HG02852 (cell line): ENCODE measurements around the gene DERA.
"Not testable (repeated sequence)": the region's sequence is repeated elsewhere in the genome, so short reads cannot be mapped to it uniquely, and the experiment has no call there.

Experiments
- ATAC-seq: cut with Tn5 transposase; IDR thresholded peaks from one replicate; pipeline ENCODE4 v1.9.1; 2021; ENCODE audit warnings: mild to moderate bottlenecking, moderate library complexity; ENCODE audit not compliant: unreplicated experiment

Gene DERA

DNA sequence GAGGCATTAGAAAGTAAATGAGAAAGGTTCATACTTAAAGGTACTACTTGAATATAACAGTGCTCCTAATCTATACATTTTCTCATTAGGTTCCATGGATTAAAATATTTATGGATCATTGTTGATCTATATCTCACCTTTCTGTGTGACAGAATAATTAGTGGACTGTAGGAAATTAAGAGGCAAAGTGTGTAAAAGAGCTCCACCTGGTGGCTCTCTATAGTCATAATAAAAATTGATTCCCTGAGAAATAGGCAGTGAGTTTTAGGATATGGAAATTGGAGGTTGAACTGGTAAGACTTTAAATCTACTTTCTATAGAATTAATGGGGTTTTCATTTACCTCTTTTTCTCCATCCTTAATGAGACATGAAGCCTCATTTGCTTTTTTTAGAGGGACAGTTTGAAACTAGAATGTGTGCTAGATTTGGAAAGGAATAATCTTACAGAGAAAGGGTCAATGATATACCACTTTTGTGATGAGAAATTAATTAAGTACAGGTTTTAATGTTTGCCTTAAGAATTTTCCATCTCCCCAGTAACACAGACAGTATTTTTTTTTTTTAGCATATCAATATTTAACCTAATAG lies 11.8 kb upstream of the DERA start:
- peak; percentile 67 for ATAC-seq

DNA sequence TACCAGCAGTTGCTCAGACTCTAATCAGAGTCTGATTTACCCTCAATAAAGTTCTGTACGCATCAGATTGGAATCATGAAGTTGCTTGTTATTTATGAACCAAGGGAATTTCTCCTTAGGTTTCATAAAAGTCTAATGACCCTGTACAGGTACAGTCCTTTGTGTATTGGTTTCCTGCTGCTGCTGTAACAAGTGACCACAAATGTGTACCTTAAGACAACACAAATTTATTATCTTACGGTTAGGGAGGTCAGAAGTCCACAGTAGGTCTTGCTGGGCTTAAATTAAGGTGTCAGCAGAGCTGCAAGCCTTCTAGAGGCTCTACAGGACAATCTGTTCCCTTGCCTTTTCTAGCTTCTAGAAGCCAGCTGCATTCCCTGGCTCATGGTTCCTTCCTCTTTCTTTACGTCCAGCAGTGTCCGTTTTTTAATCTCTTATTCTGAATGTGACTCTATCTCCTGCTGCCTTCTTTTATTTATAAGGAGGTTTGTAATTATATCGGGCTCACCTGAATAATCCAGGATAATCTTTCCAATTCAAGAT lies 6.7 kb upstream of the DERA start:
- ATAC-seq = no peak

DNA sequence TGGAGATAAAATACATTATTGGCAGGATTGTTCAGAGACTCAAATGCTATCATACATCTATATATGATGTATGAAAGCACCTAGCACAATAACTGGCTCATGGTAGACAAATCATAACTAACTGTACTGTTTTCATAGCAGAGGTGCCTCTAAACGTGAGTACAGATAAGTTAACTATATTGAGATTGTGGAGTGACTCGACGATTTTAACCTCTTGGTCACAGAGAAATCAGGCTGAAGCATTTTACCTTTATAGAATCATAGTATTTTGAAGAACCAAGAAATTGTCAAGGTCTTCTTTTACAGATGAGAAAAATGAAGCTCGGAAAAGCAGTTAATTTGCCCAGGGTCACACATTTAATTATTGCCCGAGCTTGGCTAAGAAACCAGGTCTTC lies 666 bp upstream of the DERA start:
- ATAC-seq = no peak

DNA sequence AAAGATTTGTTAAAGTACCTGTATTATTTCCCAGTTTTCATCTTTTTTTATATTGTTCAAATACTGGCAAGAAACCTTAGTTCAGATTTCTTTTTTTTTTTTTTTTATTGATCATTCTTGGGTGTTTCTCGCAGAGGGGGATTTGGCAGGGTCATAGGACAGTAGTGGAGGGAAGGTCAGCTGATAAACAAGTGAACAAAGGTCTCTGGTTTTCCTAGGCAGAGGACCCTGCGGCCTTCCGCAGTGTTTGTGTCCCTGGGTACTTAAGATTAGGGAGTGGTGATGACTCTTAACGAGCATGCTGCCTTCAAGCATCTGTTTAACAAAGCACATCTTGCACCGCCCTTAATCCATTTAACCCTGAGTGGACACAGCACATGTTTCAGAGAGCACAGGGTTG lies 799 bp downstream of the DERA start:
- not testable (repeated sequence) for ATAC-seq

DNA sequence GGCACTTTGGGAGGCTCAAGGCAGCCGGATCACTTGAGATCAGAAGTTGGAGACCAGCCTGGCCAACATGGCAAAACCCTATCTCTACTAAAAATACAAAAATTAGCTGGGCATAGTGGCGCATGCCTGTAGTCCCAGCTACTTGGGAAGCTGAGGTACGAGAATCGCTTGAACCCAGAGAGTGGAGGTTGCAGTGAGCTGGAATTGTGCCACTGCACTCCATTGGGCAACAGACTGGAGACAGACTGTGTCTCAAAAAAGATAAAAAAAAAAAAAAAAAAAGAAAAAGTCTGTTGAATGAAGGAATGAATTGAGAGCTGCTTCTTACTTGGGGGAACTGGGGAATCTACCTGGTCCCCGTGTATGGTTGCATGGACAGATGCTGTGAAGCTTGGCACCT lies 3.0 kb downstream of the DERA start:
- ATAC-seq = not testable (repeated sequence)

DNA sequence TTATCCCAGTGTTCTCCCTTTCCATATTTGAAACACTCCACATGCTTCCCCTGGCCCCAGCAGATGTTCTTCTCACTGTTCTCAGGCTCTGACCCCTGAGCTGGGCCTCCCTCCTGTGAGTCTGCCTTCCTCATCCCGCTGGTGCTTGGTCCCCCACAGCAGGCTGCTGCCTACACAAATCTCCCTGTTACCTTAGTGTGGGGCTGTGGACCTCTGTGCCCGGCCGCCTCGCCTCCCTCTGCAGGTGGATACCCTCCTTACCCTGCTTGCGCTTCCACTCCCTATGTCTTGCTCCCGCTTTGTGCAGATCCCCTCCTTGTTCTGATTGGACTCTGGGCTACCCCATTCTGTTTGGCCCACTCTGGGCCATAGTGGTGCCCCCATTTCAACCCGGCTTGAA lies 6.9 kb downstream of the DERA start:
- no peak for ATAC-seq

DNA sequence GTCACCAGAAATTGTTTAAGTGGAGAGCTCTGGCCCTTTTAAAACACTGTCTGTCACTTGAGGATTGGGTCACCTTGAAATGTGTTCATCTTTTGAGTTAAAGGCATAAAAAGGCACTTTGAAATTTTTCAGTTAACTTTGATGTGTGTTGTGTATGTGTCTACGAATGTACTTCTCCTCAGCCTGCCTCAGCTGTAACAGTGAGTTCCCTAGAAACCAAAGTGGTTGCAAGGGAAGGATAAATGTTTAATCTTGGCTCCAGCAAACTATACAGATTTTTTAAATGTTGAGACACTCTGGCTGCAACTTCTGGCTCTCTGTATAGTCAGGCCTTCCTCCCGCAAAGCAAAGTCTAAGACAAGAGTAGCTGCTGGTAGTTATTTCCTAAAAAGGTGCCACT lies 8.3 kb downstream of the DERA start:
- ATAC-seq = no peak

DNA sequence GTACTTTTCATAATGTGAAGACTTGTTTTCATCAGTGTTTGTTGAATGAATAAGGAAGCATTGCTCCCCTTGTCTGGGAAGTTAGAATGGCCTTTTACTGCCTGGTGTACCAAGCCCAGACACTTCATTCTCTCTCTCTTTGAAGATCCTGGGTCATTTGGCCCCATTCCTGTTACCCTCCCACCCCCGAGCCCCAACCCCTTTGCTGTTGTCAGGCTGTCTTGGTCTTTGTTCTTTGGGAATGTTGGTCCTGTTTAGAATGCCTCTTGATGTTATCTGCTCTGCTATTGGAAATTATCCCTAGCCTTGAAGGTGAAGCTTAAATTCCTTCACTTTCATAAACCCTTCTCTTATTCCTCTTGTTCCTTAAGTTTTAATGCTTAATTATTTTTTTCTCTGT lies 13.8 kb downstream of the DERA start:
- no peak for ATAC-seq

DNA sequence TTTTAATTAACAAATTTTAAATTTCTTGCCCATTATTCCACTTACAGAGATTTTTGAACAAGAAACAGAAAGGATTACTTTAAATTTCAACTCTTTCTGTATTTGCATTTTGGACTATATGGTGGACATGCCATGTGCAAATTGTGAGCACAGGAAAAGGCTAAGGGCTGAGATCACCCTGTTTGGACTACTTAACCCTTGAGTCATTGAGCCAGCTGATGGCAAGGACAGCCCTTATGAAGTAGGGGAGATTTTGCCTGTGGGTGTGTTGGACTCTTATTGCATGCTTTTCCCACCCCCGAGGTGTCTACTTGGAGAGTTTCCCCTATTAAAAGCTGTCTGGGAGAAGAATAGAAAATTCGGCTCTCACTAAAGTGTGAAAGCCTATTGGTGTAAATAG lies 17.2 kb downstream of the DERA start:
- no peak for ATAC-seq

DNA sequence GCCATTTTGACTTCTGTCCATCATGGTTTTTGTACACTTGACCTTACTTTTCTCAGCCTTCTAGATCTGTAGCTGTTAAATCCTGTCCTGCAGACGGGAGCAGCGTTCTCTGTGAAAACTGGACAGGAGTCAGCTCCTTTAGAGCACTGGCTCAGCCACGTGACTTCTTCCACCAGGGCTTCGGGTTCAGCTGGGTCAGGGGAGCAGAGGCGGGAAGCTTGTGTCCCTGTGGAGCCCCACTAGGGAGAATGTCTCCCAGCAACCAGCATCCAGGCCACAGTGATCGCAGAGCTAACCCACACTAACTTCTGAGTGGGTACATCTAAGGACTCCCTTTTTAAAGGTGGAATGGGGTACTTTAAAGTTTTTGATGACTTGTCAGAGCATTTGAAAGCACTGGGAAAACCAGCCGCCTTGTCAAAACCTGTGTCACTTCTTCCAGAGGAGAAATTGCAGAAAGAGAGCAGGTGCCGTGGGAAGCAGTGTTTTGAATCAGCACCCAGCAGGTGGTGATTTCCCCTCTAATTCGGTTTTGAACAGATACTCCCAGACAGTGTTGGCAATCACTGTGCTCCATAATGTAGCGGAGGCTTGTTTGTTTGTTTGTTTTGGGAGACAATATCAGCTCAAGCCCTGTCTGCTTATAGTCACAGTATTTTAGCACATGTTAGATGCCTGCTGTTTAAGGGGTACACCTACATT lies 17.9 kb downstream of the DERA start:
- no peak for ATAC-seq

DNA sequence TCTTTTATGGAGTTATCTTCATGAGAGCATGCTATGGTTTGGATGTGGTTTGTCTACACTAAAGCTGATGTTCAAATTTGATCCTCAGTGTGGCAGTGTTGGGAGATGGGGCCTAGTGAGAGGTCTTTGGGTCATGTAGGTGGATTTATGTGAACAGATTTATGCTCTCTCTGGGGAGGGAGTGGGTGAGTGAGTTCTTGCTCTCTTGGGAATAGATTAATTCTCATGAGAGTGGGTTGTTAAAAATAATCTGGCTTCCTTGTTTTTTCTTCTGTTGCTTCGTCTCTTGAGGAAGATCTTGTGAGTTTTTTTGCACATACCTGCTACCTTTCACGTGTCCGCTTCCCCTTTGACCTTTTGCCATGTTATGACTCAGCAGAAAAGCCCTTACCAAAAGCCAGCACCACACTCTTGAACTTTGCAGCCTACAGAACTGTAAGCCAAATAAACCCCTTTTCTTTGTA lies 20.5 kb downstream of the DERA start:
- ATAC-seq = peak; percentile 53

DNA sequence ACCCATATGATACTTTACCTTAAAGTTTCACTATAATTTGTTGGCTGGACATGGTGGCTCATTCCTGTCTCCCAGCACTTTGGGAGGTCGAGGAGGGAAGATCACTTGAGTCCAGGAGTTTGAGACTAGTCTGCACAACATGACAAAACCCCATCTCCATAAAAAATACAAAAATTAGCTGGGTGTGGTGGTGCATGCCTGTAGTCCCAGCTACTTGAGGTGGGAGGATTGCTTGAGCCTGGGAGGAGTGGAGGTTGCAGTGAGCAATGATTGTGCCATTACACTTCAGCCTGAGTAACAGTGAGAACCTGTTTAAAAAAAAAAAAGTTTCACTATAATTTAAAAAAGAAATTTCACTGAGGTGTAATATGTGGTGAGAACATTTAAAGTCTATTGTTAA lies 21.2 kb downstream of the DERA start:
- no peak for ATAC-seq

DNA sequence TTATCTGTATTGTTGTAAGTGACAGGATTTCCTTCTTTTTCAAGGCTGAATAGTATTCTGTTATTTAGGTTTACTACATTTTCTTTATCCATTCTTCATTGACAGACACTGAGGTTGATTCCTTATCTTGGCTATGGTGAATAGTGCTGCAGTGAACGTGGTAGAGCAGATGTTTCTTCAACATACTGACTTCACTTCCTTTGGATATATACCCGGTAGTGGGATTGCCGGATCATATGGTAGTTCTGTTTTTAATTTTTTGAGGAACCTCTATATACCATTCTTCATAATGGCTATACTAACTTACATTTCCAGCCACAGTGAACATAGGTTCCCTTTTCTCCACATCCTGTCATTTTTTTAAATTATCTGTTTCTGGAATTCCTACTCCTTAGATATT lies 21.8 kb downstream of the DERA start:
- no peak for ATAC-seq

DNA sequence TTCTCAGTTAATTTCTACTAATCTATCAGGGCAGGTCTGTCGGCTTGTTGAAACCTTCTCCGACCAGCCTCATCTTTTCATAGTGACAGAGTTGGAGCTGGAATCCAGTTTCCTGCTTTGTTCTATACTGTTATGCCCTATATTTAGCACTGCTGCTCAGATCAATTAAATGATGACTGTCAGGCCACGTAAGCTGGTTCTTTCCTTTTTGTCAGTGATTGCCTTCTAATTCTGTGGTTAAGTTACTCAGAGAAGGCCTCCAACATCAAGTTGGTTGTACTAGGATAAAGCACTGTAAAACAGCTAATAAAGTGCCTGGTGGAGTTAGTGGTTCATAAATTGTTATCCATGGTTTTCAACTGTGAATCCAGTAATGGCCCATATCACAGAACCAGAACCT lies 22.6 kb downstream of the DERA start:
- no peak for ATAC-seq

DNA sequence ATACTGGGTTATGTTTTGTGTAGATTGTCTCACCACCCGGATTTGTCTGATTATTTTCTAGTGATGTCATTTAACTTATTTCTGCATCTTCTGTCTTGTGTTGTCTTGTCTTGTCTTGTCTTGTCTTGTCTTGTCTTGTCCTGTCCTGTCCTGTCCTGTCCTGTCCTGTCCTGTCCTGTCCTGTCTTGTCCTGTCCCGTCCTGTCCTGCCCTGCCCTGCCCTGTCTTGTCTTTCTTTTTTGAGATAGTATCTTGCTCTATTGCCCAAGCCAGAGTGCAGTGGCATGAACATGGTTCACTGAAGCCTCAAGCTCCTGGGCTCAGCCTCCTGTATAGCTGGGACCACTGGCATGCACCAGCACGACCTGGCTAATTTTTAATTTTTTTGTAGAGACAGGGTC lies 25.6 kb downstream of the DERA start:
- ATAC-seq = no peak

DNA sequence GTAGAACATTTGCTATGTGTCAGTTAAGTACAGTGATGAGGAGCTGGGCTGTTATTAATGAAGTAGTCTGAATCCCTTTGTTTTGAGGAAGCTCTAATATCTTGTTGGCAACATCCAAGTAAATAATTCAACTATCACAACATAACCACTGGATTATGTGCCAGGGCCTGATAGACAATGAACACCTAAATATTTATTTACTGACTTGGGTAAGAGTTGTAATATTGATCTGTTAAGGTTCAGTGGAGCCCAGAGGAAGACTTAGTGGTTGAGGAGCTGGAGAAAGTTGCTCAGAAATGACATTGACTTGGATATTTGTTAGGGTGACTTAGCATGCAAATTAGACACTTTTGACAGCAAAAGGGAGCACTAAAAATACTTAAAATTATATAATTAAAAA lies 26.8 kb downstream of the DERA start:
- ATAC-seq = no peak

DNA sequence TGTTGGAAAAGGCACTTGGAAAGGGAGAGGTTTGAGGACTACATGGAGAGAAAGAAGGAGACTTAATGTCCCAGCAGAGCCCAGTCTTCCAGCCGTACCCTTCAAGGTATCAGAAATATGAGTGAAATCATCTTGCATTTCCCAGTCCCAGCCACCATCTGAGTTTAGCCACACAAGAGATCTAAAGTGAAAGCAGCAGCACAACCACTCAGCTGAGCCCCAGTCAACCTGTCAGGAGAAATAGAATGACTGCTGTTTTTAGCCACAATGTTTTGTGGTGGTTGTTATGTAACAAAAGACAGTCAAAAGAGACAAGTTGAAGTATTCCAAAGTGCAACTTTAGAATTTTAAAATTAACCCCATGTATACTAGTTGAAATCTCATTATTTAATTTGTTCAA lies 28.0 kb downstream of the DERA start:
- ATAC-seq = no peak

DNA sequence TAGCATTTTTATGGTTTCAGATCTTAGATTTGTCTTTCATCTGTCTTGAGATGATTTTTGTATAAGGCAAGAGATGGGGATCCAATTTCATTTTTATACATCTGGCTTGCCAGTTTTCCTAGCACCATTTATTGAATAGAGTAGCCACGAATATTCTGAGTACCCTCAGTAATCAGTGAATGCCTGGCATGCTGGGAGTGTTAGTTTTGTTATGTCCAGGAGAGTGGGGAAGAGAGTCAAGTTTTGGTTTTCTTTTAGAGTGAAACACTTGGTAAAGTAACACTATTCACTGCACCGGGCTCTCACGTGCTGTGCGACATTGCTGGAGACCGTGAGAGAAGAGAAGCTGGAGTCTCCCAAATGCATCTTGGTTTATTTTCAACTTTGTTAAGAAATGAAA lies 31.3 kb downstream of the DERA start:
- ATAC-seq = no peak

DNA sequence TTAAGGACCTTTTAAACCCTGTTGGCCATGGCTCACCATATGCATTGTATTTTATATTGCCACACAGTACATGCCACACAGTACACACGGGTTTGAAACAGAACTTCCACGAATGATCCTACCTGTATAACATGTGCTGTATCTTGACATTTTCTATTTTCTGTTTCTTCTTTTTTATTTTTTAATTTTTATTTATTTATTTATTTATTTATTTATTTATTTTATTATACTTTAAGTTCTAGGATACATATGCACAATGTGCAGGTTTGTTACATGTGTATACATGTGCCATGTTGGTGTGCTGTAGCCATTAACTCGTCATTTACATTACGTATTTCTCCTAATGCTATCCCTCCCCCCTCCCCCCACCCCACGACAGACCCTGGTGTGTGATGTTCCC lies 32.4 kb downstream of the DERA start:
- not testable (repeated sequence) for ATAC-seq

DNA sequence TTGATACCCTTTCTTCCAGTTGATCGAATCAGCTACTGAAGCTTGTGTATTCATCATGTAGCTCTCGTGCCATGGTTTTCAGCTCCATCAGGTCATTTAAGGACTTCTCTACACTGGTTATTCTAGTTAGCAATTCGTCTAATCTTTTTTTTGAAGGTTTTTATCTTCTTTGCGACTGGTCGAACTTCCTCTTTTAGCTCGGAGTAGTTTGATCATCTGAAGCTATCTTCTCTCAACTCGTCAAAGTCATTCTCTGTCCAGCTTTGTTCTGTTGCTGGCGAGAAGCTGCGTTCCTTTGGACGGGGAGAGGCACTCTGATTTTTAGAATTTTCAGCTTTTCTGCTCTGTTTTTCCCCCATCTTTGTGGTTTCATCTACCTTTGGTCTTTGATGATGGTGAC lies 37.3 kb downstream of the DERA start:
- ATAC-seq = not testable (repeated sequence)

DNA sequence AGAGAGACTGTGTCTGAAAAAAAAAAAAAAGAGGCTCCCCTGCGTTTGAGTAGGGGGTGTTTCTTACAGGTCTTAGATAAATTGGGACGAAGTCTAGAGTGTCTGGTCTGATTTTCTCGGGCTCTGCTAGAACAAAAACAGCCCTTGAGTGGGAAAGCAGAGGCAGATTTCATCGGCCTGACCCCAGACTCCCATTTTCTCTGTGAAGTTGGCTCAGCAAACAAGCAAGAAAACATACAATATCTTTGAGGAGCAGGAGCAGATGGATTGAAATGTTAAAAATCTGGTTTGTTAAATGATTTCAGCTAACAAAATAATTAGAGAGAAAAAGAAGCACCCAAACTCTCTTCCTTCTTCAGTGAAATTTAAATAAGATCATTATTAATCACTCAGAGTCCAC lies 44.1 kb downstream of the DERA start:
- no peak for ATAC-seq

DNA sequence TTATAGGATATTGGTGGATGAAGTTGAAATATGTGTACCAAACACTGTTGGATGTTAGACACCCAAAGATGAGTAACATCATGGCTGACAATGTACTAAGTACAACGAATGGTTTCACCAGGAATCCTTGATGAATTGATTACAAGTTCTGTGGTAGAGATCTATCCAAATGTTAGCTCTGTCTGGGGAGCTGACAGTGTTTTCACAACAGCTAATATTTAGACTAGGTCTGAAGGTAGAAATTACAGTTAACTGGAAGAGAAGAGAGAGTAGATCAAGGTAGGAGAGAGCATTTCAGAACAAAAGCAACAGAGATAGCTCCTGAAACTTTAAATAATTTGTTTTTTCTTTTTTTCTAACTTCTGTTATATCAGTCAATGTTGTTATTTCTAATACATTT lies 44.9 kb downstream of the DERA start:
- ATAC-seq = no peak
